ENCODE data around the gene RIN1.

RIN1 gene

DNA sequence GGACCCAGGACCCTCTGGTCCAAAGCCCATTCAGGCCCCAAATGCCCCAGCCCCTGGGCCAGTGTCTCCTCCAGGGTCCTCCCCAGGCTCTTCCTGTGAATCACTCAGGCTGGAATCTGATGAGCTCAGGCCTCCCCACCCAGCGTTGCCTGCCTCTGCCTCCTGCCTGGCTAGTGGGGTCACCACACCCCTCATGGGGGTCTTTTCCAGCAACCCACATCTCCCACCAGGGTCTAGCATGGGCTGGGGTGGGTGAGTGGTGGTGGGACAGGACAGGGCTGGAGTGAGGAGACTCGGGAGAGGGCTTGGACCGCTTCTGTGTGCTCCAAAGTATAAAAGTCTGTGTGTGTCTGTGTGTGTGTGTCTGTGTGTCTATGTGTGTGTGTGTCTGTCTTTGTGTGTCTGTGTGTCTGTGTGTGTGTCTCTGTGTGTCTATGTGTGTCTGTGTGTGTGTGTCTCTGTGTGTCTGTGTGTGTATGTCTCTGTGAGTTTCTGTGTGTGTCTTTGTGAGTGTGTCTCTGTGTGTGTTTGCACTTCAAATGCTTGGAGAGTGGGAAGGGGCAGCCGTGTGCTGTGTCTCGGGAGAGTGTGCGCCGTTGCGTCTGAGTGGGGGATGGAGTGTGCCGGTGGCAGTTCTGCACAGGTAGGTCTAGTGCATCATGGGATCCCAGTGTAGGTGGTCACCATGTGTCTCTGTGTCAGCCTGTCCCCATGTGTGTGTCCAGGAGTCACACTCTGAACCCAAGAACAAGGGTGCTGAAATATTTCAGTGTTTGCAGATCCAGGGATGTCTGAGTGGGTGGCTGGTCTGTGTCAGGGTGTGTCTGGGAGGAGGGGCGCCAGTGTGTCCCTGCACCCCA lies 8.8 kb downstream of the RIN1 start:
- Histone ChIP-seq H3K27me3 (no peaks in the 10 kb centered on the region), H3K9me3 (no peaks in the 10 kb centered on the region), H3K4me1 (peaks cover 22% of the 10 kb centered on the region), H3K4me3 (ENCODE audit: low read depth, low read length) (no peak overlapping the region), H3K36me3 (no peaks in the 10 kb centered on the region)
- DNase-seq = no peak
- no peak for TF ChIP-seq CTCF (IDR thresholded peaks at IDR 0.05; ENCODE audit: low read depth, low read length)

DNA sequence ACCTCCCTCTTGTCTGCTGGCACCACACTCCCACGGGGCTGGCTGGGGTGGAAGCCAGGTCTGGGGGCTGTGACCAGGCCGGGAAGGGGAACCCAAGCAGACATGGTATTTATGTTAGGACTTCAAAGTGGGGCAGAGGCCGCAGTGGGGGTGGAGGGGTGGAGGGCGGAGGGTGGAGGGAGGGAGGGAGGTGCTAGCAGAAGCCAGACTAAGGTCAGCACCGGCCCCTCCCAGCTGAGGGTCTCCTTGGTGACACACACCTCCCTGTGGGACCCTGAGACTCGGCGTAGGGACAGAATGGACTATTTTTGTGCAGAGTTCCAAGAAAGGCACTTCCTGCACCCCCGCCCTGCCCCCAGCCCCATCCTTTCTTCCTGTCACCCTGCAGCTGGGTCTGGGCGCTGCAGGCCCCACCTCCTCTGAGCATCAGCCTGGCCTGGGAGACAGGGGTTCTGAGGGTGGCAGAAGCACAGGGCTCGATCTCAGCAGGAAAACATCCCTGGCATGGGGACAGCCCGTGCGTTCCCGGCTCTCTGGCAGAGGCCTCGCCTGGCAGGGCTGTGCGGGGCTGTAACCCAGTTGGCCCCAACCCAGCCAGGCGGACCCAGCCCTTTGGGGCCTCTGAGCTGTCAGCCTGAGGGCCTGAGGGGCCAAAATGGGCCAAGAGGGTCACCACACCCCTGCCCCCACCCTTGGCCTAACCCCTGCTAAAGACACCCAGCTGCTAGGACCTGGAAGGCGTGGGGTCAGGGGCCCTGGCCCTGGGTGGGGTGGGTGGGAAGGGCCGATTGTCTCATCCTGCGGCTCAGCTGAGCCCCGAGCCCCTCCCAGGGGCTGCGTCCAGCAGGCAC lies 9.7 kb downstream of the RIN1 start:
- no peaks in the 10 kb centered on the region for H3K27me3 ChIP-seq
- H3K36me3 ChIP-seq = no peaks in the 10 kb centered on the region
- no peaks in the 10 kb centered on the region for H3K9me3 ChIP-seq
- no peak for DNase-seq
- H3K4me1 ChIP-seq = peaks cover 22% of the 10 kb centered on the region
- no peak overlapping the region for H3K4me3 ChIP-seq (ENCODE audit: low read depth, low read length)
- TF ChIP-seq CTCF (IDR thresholded peaks at IDR 0.05; ENCODE audit: low read depth, low read length) = no peak

DNA sequence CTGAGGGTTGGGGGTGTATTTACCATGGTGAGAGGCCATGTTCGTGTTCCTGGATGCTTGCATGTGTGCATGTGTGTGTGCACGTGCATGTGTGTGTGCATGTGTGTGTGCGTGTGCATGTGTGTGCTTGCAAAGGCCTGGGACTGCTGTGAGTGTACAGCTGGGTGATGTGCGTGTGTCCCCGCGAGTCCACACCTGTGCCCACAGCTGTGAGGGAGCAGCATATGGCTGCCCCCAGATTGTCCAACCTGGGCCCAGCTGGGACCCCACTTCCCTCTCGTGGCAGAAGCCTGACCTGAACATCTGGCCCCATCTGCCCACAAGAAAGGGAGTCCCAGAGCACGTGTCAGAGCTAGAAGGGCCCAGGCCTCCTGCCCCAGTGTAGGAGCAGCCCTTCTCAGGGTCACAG lies 11.0 kb downstream of the RIN1 start:
- Histone ChIP-seq H3K4me1 (peaks cover 22% of the 10 kb centered on the region), H3K9me3 (no peaks in the 10 kb centered on the region), H3K27me3 (no peaks in the 10 kb centered on the region), H3K4me3 (ENCODE audit: low read depth, low read length) (no peak overlapping the region), H3K36me3 (no peaks in the 10 kb centered on the region)
- TF ChIP-seq CTCF (IDR thresholded peaks at IDR 0.05; ENCODE audit: low read depth, low read length) = no peak
- DNase-seq = no peak

- Histone ChIP-seq H3K27me3 (no peaks in the 10 kb centered on the region), H3K9me3 (no peaks in the 10 kb centered on the region), H3K36me3 (no peaks in the 10 kb centered on the region), H3K4me3 (ENCODE audit: low read depth, low read length) (no peak overlapping the region), H3K4me1 (peaks cover 22% of the 10 kb centered on the region)
- no peak for DNase-seq
- TF ChIP-seq CTCF (IDR thresholded peaks at IDR 0.05; ENCODE audit: low read depth, low read length) = no peak
These were observed 11.6 kb downstream of the RIN1 start for GRCh38 chr11:66324664-66325063.

- no peak for TF ChIP-seq CTCF (IDR thresholded peaks at IDR 0.05; ENCODE audit: low read depth, low read length)
- DNase-seq = no peak
- Histone ChIP-seq H3K36me3 (no peaks in the 10 kb centered on the region), H3K27me3 (no peaks in the 10 kb centered on the region), H3K9me3 (no peaks in the 10 kb centered on the region), H3K4me3 (ENCODE audit: low read depth, low read length) (no peak overlapping the region), H3K4me1 (peaks cover 21% of the 10 kb centered on the region)
These were observed 12.6 kb downstream of the RIN1 start for GRCh38 chr11:66323684-66324083.

Measured in BE2C (cell line).